GM23248 (cell line): ENCODE data around the gene WAC. TPM values are rescaled to one million over a fixed set of nuclear protein-coding genes. Genes with fewer than 3 reads are reported as not detected.

Source experiments
- DNase-seq: peaks from one replicate; pipeline ENCODE4 v3.0.0-alpha.2; 2015
- H2AFZ ChIP-seq: fragments of 200-600 bp; sonication (generic); 2 replicates; pipeline ENCODE4 v1.6.1; 2016; ENCODE audit warnings: antibody characterized with exemption
- H3F3A ChIP-seq: fragments of 200-600 bp; sonication (generic); 2 replicates; pipeline ENCODE4 v1.6.1; 2016; ENCODE audit warnings: mild to moderate bottlenecking, antibody characterized with exemption, mixed run types; ENCODE audit not compliant: insufficient read depth
- H3K27ac ChIP-seq: fragments of 200-600 bp; sonication (generic); 2 replicates; pipeline ENCODE4 v1.5.1; 2016; ENCODE audit warnings: mild to moderate bottlenecking
- H3K27me3 ChIP-seq: fragments of 200-600 bp; sonication (generic); replicated peaks from 2 replicates; pipeline ENCODE4 v1.6.1; 2016; ENCODE audit warnings: mild to moderate bottlenecking; ENCODE audit not compliant: insufficient read depth
- H3K36me3 ChIP-seq: fragments of 200-600 bp; sonication (generic); 2 replicates; pipeline ENCODE4 v1.6.1; 2016; ENCODE audit warnings: low read depth, mild to moderate bottlenecking
- H3K4me1 ChIP-seq: fragments of 200-600 bp; sonication (generic); 2 replicates; pipeline ENCODE4 v1.6.1; 2016; ENCODE audit warnings: mild to moderate bottlenecking; ENCODE audit not compliant: insufficient read depth
- H3K4me2 ChIP-seq: fragments of 200-600 bp; sonication (generic); one replicate; pipeline ENCODE4 v1.6.1; 2016; ENCODE audit warnings: mild to moderate bottlenecking; ENCODE audit not compliant: unreplicated experiment
- H3K4me3 ChIP-seq: fragments of 200-600 bp; sonication (generic); 2 replicates; pipeline ENCODE4 v1.5.1; 2016; ENCODE audit warnings: mild to moderate bottlenecking
- H3K79me2 ChIP-seq: fragments of 200-600 bp; sonication (generic); 2 replicates; pipeline ENCODE4 v1.6.1; 2016; ENCODE audit warnings: mild to moderate bottlenecking; ENCODE audit not compliant: insufficient read depth
- H3K9ac ChIP-seq: fragments of 200-600 bp; sonication (generic); 2 replicates; pipeline ENCODE4 v1.6.1; 2016; ENCODE audit warnings: mild to moderate bottlenecking
- H3K9me2 ChIP-seq: fragments of 200-600 bp; sonication (generic); 2 replicates; pipeline ENCODE4 v1.6.1; 2016; ENCODE audit warnings: mixed run types, mild to moderate bottlenecking, moderate library complexity; ENCODE audit not compliant: insufficient read depth
- H3K9me3 ChIP-seq: fragments of 200-600 bp; sonication (generic); one replicate; pipeline ENCODE4 v1.6.1; 2017; ENCODE audit warnings: low read depth
- H4K20me1 ChIP-seq: fragments of 200-600 bp; sonication (generic); 2 replicates; pipeline ENCODE4 v1.6.0; 2016; ENCODE audit not compliant: insufficient read depth
- EZH2 ChIP-seq: fragments of 200-600 bp; sonication (generic); IDR thresholded peaks from 2 replicates; pipeline ENCODE4 v1.6.1; 2018; ENCODE audit warnings: antibody characterized with exemption, mild to moderate bottlenecking; ENCODE audit not compliant: insufficient read depth, poor library complexity, severe bottlenecking
- EZH2phosphoT487 ChIP-seq: fragments of 200-600 bp; sonication (generic); IDR thresholded peaks from 2 replicates; pipeline ENCODE4 v1.6.1; 2018; ENCODE audit warnings: antibody characterized with exemption, moderate library complexity, mild to moderate bottlenecking, low read depth; ENCODE audit not compliant: insufficient read depth
- WGBS, 2 experiments: methylation state at CpG; one replicate each; pipeline ENCODE4 v1.1.6; 2015 to 2017; ENCODE audit warnings: low lambda C conversion rate in 2 of 2, low coverage in 1 of 2; ENCODE audit errors: missing lambda C conversion rate in 2 of 2; 5-methylcytosine and 5-hydroxymethylcytosine counted together
- in situ Hi-C: fragments of 300-500 bp; cut with MboI; formaldehyde crosslinking; loops from 2 replicates; pipeline ENCODE4 v1.15.0; 2020
- polyA plus RNA-seq: library from polyadenylated mRNA; unstranded; fragments of >200 nt; fragmentation: Nextera tagmentation; extraction: Ambion mirVana; gene quantifications from 2 replicates; pipeline ENCODE4 v1.2.1, GENCODE V29; 2016
- small RNA-seq: library from RNA; depleted of rRNA; stranded (forward); fragments of <200 nt; gene quantifications from one replicate; pipeline ENCODE3, GENCODE V24; 2014; ENCODE audit warnings: low read depth, low replicate concordance
- total RNA-seq: library from RNA; depleted of rRNA; stranded (reverse); fragments of >200 nt; shearing (Covaris generic); gene quantifications from 2 replicates; pipeline ENCODE4 v1.2.3, GENCODE V29; 2014; rRNA removed

The WAC gene
- total and polyA plus RNA-seq, 2 experiments from 2014 or later, result 54.3 to 57.5 TPM

DNA sequence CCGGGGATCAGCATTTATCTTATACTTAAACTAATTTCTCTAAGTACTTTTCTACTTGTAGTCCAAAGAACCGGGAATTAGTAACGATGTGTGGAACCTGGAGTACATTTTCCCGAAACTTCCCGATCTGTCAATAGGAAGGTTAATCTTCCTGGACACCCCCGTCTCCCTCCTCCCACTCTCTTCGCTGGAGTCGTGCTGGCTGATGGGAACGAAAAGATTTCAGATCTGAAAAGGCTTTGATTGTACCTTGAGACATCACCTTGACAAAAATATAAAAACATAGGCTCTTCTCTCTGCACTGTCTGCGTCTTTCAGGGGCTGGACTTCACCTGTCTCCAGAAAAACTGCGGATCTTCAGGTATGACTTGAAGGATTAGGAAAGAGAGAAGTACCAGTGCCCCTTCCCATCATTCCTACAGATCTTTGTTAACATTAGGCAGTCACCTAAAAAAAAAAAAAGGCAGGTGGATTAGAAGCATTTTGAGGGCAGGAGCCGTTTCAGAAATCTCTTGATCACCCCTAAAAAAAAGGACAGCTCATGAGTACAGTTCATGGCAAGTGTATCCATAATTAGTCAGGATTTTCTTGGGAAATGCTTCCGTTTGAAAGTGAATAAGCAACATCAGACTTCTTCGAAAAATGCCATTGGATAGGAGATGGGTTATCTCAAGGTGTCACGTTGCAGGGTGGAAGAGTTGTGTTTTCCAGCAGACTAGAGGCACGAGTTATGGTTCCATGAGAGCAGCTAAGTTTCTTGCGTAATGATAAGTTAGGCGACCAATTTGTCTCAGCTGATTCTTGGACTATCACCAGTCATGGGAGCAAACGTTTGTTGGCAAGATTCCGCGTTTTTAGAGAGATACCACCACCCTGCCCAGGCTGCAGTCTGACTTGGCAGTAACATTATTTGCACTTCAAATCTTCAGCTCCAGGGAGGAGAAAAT lies 136.6 kb downstream of the WAC start:
- Histone ChIP-seq H3K9me2 (no peaks in the 10 kb centered on the region), H3K4me3 (peak overlapping the region; percentile 57), H3K36me3 (no peaks in the 10 kb centered on the region), H2AFZ (peak overlapping the region; percentile 68), H3K27ac (no peak overlapping the region), H3K9me3 (no peaks in the 10 kb centered on the region), H3K27me3 (peaks cover 53% of the 10 kb centered on the region), H3F3A (no peaks in the 10 kb centered on the region), H3K4me1 (0 out of 2 replicates have a peak, but pooled peaks cover 2% of the 10 kb centered on the region), H3K4me2 (peak overlapping the region; percentile 51), H3K79me2 (no peaks in the 10 kb centered on the region), H4K20me1 (no peaks in the 10 kb centered on the region), H3K9ac (no peak overlapping the region)
- 33 to 34% methylated on average over 21 of the region's 21 CpGs for WGBS, 2 experiments
- in situ Hi-C loops, result loop anchor here (10.0 kb wide), 1 partner anchor 635 kb away; no protein-coding TSS in a partner anchor
- TF ChIP-seq EZH2 (no peak), EZH2phosphoT487 (no peak)
- no peak for DNase-seq

Small RNA genes within 50 kb of the gene (small RNA-seq; reads per million reads assigned to genes)
- not detected for gene RNU4ATAC6P
- gene RNU6-1067P, result not detected

Other genes with a start within 250 kb of the WAC start
- gene MPP7, start 230.1 kb upstream of the WAC start, total RNA-seq, result 0.65 TPM in 1 of 2 replicates, not detected in the other
- 0.09 and 0.35 TPM in 2 replicates for gene MPP7, start 230.1 kb upstream of the WAC start, polyA plus RNA-seq
- 0.76 and 1.8 TPM in 2 replicates for gene BAMBI, start 144.4 kb downstream of the WAC start, total RNA-seq
- gene BAMBI, start 144.4 kb downstream of the WAC start, polyA plus RNA-seq, result 0.85 and 0.95 TPM in 2 replicates